Posterior cingulate gyrus (tissue), 11 donors: ENCODE measurements around the gene PIP5K1C.

Experiments used
- DNase-seq, 10 donors: peaks; one replicate each; pipeline versions ENCODE4 v3.0.0 to v3.0.0-alpha.2; 2020 to 2021; ENCODE audit warnings: mixed read lengths in 3 of 10
- intact Hi-C: fragments of 100-400 bp; cut with DNase I; formaldehyde crosslinking; loops from one replicate; pipeline ENCODE4 v1.15.1; 2023

The PIP5K1C gene

DNA sequence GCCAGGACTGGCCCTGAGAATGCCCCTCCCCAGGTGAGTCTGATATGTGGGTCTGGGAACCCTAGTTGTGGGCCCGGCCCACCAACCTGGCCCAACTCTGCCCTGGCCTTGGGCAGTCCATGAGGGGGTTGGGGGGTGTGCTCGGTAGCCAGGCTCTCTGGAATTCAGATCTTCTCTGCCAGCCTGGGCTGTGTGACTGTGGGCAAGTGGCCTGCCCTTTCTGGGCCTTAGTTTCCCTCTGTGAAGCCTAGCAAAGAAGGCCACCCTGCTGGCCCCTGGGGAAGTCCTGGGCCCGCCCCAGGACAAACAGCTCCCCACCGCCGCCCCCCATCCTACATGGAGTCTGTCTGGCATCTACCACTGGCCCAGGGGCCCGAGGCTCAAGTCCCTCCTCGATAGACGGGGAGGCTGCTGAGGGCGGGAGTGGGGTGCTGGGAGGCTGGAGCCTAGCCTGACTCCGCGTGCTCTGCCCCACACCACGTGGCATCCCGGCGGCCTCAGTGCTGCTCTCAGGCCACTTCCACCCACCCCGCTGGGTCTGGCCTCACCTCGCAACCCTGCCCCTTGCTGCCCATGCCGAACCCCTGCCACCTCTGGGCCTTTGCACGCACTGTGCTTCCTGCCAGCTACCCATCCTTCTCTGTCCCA lies 85.3 kb downstream of the PIP5K1C start:
- intact Hi-C loops, result no loop called here
- peak in 1 of 10 donors; percentile 82 for DNase-seq

GRCh38 chr19:3613818-3614661 lies 86.2 kb downstream of the PIP5K1C start:
- intact Hi-C loops, result no loop called here
- no peak for DNase-seq

DNA sequence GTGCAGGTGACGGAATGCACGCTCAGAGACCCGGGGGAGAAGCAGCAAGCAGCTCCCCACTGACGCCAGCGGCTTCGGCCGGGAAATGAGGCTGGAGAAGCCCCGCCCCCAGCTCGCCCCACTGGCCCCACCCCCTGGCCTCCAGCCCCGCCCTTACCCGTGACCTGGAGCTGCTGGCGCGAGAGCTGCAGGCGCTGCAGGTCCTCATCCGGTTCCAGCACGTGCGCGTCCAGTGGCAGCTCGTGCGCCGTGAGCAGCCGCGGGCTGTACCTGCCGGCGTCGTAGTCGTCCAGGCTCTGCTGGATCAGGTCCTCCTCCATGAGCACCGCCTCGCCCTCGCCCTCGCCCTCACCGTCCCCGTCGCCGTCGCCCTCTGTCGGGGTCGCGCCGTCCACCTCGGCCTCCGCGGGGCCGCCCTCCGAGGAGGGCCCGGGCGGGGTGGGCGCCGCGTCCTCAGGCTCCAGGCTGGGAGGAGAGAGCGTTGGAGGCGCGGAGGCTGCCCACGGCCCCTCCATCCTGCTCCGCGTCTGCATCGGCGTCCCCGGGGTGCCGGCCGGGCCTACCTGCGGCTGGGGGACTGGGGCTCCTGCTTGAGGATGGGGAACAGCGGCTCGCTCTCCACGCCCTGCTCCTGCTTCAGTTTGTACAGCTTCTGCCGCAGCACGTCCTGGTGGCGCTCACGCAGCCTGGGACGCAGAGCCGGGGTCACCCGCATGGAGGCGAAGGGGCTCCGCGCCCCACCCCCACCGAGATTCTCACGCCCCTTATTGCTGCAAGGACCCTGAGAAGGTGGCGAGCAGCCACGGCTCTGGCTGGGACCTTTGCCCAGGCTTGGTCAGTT lies 87.1 kb downstream of the PIP5K1C start:
- peak in 2 of 10 donors; percentile 63 to 74 for DNase-seq
- intact Hi-C loops, result no loop called here

DNA sequence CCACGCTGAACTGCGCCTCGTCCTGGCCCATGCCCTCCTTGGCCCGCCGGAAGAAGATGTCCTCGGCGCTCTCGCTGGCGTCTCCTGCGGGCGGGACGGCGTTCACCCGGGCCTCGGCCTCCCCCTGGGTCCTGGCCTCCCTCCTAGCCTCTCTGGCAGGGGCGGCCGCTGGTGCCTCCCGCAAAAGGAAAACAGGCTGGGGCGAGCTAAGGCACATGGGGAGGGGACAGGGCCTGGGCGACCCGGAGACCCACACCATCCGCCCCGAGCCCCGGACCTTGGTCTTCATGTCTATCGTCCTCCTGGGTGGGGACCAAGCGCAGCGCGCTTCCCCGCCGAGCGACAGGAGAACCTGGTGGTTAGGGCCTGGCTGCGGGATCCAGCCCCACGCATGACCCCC lies 87.9 kb downstream of the PIP5K1C start:
- no peak for DNase-seq
- intact Hi-C loops, result no loop called here

DNA sequence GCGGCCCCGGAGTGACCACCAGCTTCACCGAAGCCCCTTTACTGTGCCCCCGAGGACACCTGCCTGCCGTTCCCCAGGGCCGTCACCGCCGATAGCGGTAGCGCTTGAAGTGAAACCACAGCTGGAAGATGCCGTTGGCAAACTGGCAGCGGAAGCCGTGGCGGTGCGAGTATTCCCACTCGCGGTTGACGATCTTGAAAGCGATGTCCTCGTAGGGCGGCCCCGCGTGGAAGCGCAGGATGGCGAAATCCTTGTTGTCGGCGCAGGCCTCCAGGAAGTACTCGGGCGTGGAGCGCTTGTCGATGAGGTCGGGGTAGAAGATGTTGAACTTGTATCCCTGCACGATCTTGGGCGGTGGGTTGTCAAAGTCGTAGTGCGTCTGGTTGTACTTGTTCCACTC lies 88.4 kb downstream of the PIP5K1C start:
- peak in 1 of 10 donors; percentile 71 for DNase-seq
- intact Hi-C loops, result no loop called here

GRCh38 chr19:3610745-3611717 lies 89.2 kb downstream of the PIP5K1C start:
- intact Hi-C loops, result no loop called here
- DNase-seq, result peak in 1 of 10 donors; percentile 84

DNA sequence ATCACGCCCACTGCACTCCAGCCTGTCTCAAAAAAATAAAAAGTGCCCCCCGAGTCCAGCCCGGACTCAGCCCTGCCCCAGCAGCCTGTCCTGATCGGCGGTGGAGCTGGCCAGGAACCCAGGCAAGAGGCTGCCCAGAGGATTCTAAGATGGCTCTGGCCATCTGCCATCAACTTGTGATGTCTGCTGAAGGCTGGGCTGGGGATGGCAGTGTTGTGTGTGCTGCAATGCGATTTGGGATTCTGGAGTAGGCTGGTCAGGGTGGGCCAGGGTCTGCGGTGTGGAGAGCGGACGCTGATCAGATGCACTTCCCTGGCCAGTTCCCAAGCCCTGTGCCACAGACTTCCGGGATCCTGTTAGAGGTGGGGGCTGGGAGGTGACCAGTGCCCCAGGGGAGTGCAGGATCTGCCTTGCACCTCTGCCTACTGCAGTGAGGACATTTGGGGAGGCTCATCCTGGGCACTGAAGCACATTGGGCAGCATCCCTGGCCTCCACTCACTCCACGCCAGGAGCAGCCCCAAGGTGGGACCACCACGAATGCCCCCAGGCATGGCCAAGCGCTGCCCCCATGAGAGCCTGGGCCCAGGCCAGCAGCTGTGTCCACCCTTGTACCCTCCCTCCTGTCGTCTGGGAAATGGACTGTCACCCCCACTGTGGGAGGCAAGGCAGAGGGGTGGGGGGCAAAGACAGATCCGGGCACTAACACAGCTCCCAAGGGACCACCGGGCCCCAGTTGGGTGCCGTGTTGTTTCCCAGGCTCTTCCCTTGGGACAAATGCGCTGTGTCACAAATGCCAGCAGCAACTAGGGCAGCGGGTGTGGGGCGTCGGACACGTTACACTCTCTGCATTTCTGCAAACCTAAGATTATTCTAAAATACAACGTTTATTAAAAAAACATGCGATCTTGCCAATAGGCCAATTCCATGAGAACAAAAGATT lies 90.2 kb downstream of the PIP5K1C start:
- intact Hi-C loops, result no loop called here
- peak in 1 of 10 donors; percentile 80 for DNase-seq

GRCh38 chr19:3608750-3609322 lies 91.4 kb downstream of the PIP5K1C start:
- peak in 1 of 10 donors; percentile 79 for DNase-seq
- intact Hi-C loops, result no loop called here

- DNase-seq, result no peak
- intact Hi-C loops, result no loop called here
Measured at GRCh38 chr19:3608079-3608641, 92.1 kb downstream of the PIP5K1C start.

DNA sequence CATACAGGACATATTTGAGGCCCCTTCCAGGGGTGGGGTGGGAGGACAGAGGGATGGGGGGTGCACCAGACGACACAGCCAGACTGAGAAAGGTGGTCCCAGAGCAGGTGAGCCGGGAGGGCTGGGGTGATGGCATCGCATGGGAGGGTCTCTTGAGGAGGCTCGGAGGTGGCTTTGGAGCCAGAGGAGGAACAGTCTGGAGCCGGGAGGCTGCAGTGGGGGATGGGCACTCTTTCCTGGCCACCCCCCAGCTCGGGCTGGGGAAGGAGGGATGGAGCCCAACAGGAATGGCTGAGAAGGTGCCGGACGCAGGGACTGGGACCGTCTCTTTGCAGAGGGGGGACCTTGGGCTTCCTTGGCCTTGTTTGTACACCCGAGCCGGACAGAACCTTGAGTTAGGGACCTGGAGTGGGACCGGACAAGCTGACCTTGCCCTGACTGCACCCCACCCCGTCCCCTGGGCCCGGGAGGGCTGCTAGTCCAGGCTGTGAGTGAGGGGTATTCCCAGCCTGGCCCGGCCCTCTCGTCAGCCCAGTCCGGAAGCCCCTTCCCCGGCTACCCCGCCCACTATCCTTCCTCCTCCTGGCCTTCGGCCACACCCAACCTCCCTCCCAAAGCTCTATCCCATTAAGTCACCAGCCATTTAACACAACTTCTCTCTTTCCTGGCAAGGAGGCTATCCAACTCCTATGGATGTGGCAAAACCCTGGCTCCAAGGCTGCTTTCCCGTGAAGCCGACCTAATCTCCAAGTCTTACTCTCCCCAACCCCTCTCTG lies 92.8 kb downstream of the PIP5K1C start:
- DNase-seq, result no peak
- intact Hi-C loops, result no loop called here

- DNase-seq, result peak in 6 of 10 donors; percentile 43 to 93 (median 66)
- intact Hi-C loops, result no loop called here
Measured at GRCh38 chr19:3606690-3607289, 93.5 kb downstream of the PIP5K1C start, which contains the start of gene TBXA2R. TSS of gene TBXA2R (minus strand) at chr19:3606875. CDS start at chr19:3600634, 6,241 bp downstream.

- DNase-seq, result no peak
- intact Hi-C loops, result no loop called here
Measured at GRCh38 chr19:3606174-3606689, 94.0 kb downstream of the PIP5K1C start.

GRCh38 chr19:3605770-3606169 lies 94.5 kb downstream of the PIP5K1C start:
- no peak for DNase-seq
- intact Hi-C loops, result no loop called here

GRCh38 chr19:3605361-3605760 lies 94.9 kb downstream of the PIP5K1C start:
- no peak for DNase-seq
- intact Hi-C loops, result no loop called here

DNA sequence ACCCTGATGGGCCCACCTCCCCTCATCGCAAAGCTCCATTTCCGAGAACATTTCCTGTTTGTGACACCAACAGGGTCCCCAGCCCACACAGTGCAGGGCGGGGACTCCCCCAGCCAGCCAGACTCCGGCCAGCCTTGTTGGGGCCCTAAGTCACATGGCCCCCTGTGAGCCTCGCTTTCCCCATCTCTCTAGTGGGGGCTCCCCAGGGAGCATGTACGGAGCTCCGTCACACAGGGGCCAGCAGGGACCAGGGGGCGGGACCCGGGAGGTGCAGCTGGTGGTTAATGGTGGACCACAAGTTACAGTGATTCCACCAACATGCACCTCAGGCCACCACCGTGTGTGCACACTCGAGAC lies 95.3 kb downstream of the PIP5K1C start:
- DNase-seq, result no peak
- intact Hi-C loops, result no loop called here

DNA sequence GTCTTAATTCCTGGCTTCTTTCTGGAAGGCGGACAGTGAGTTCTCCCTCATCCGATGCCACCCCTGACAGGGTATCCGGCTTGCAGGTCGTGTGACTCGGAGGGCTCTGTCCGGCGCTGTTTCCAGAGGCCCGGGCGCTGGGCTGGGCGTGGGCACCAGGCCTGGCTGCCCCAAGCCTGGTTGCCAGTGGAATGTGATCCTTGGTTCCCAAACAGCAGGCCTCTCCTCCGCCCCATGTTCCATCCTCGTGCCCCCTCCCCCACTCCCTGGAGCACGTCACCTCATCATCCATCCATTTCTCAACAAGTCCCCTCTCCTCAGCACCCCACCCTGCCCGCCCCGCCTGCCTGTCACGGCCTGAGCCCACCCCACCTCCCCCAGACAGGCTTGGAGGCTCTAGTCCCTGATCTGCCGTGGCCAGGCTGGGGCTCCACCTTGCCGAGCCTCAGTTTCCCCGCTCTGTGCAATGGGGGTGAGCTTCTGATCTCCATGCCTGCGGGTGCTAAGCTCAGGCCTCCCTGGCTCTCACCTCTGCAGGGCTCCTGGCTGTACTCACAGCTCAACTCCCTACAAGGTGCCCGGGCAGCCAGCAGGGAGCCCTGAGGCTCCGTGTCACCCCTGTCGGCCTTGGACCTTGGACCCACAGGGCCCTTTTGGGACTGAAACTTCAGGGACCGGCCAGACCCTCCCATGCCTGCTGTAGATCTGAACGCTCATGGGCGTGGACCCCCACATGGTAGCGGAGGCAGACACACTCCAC lies 95.9 kb downstream of the PIP5K1C start:
- intact Hi-C loops, result no loop called here
- no peak for DNase-seq
